Panc1 (cell line): ENCODE measurements around the gene TRAF3IP1. TPM values are rescaled to one million over a fixed set of nuclear protein-coding genes. Genes with fewer than 3 reads are reported as not detected.
A peak's percentile ranks its signal among the peaks of the same experiment; 100 is the strongest.

ENCODE experiments used
- ATAC-seq: fragments of 200-7000 bp; cut with Tn5 transposase; 2 replicates; pipeline ENCODE4 v1.9.1; 2020; ENCODE audit warnings: mild to moderate bottlenecking, moderate library complexity
- BruUV-seq: library from RNA; stranded (reverse); fragments of 400-500 nt; replicated peaks from 2 replicates; lab custom pipeline; 2021; lab: Mats Ljungman, UMichigan
- CTCF ChIA-PET: fragments of 300-600 bp; sonication (Branson Sonifier 250); formaldehyde crosslinking; loops from one replicate; lab custom pipeline; 2022; ENCODE audit warnings: antibody characterized with exemption; lab: Charles Lee
- POLR2A ChIA-PET: fragments of 300-600 bp; sonication (Branson Sonifier 250); formaldehyde crosslinking; loops from one replicate; lab custom pipeline; 2022; ENCODE audit warnings: antibody characterized with exemption; lab: Charles Lee
- DNase-seq: peaks from one replicate; pipeline ENCODE4 v3.0.0-alpha.2; 2010; ENCODE audit warnings: low read depth, low spot score
- H3K27ac ChIP-seq: 2 replicates; pipeline ENCODE4 v1.5.1; 2011; ENCODE audit warnings: mild to moderate bottlenecking, low read length, inconsistent platforms
- H3K27me3 ChIP-seq: fragments of 200-500 bp; sonication (Bioruptor generic); 2 replicates; pipeline ENCODE4 v1.6.0; 2014; ENCODE audit warnings: low read length, inconsistent platforms; ENCODE audit not compliant: control insufficient read depth, insufficient read depth
- H3K36me3 ChIP-seq: fragments of 200-500 bp; sonication (Bioruptor generic); 2 replicates; pipeline ENCODE4 v1.5.1; 2014; ENCODE audit warnings: inconsistent platforms, mild to moderate bottlenecking, low read length, moderate library complexity; ENCODE audit not compliant: control insufficient read depth, insufficient read depth
- H3K4me1 ChIP-seq: 2 replicates; pipeline ENCODE4 v1.5.1; 2011; ENCODE audit warnings: inconsistent platforms, mild to moderate bottlenecking, low read length, moderate library complexity; ENCODE audit not compliant: control insufficient read depth, insufficient read depth
- H3K4me3 ChIP-seq, 2 experiments: 2 replicates each; pipeline ENCODE4 v1.5.1; 2011 to 2012; ENCODE audit warnings: low read depth in 2 of 2, low read length in 2 of 2, mild to moderate bottlenecking in 2 of 2, inconsistent platforms in 1 of 2, moderate library complexity in 1 of 2
- H3K9me3 ChIP-seq: fragments of 200-500 bp; sonication (Bioruptor generic); 2 replicates; pipeline ENCODE4 v1.5.1; 2014; ENCODE audit warnings: low read depth, mild to moderate bottlenecking, inconsistent platforms, low read length, moderate library complexity; ENCODE audit not compliant: control insufficient read depth, insufficient read depth
- CTCF ChIP-seq: fragments of 450-650 bp; IDR thresholded peaks from 2 replicates; pipeline ENCODE4 v1.5.1; 2017; ENCODE audit warnings: mild to moderate bottlenecking
- POLR2AphosphoS5 ChIP-seq: IDR thresholded peaks from 2 replicates; pipeline ENCODE4 v1.6.1; 2012; ENCODE audit warnings: mild to moderate bottlenecking, low read depth, low read length, moderate library complexity
- REST ChIP-seq, 2 experiments: IDR thresholded peaks; 2 replicates each; pipeline ENCODE4 v1.6.1; 2011 to 2012; ENCODE audit warnings: low read depth in 2 of 2, control low read depth in 1 of 2, low read length in 1 of 2, mild to moderate bottlenecking in 1 of 2, moderate library complexity in 1 of 2; ENCODE audit not compliant: insufficient read depth in 1 of 2
- SIN3A ChIP-seq: IDR thresholded peaks from 2 replicates; pipeline ENCODE4 v1.6.1; 2012; ENCODE audit warnings: low read depth, mild to moderate bottlenecking, low read length, moderate library complexity, borderline replicate concordance; ENCODE audit not compliant: insufficient read depth
- TCF7L2 ChIP-seq: IDR thresholded peaks from 2 replicates; pipeline ENCODE4 v1.6.1; 2011; ENCODE audit warnings: mild to moderate bottlenecking, low read depth, low read length, inconsistent platforms
- in situ Hi-C: cut with HindIII; loops from 2 replicates; pipeline ENCODE4 v1.10.0; 2016; ENCODE audit warnings: low sequenced_read_pairs, low pct_unique_long_range_greater_than_20kb
- intact Hi-C: fragments of 100-400 bp; cut with micrococcal nuclease; formaldehyde crosslinking; loops from one replicate; pipeline ENCODE4 v1.10.0; 2022; ENCODE audit not compliant: unreplicated experiment
- total RNA-seq: library from RNA; stranded (reverse); gene quantifications from one replicate; pipeline ENCODE4 v1.2.1, GENCODE V29; 2021; ENCODE audit not compliant: unreplicated experiment

Gene TRAF3IP1
- total RNA-seq, 1 experiment from 2014 or later = 23.4 TPM

DNA sequence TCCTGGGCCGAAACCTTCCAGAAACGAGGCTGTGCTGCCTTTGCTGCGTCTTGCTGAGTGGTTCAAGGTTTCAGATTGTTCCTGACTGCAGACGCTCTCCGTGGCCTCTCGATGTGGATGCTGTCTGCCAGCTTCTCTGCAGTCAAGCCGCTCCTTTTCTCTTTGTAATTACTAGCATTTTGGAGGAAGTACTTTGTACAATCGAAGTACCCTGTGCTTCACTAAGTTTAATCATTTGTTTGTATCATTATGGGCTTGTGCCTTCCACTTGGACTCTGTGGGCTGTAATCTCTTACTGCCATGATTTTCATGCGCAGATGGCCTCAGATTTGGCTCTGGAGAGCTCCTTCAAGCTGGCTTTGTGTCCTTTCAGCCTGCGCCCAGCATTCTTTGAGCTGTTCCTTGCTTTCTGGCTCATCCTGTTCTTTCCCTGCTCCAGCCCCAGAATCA lies 49.3 kb downstream of the TRAF3IP1 start:
- in situ Hi-C loops = no loop called here
- ChIA-PET POLR2A (no interaction called here), CTCF (no interaction called here)
- no peak for TF ChIP-seq TCF7L2
- TF ChIP-seq REST (IDR thresholded peaks at IDR 0.05; ENCODE audit: insufficient read depth in 1 of 2, low read depth in 2 of 2, low read length in 1 of 2) = no peak
- TF ChIP-seq CTCF = no peak
- TF ChIP-seq POLR2AphosphoS5 = no peak
- no peak for TF ChIP-seq SIN3A
- no peak for DNase-seq
- ATAC-seq = no peak
- Histone ChIP-seq H3K36me3 (no peaks in the 10 kb centered on the region), H3K27me3 (no peaks in the 10 kb centered on the region), H3K9me3 (no peaks in the 10 kb centered on the region), H3K4me3 (no peak overlapping the region), H3K27ac (no peak overlapping the region), H3K4me1 (no peaks in the 10 kb centered on the region)
- intact Hi-C loops = loop anchor here (2.0 to 5.0 kb wide), 2 partner anchors 93 to 418 kb away; no protein-coding TSS in a partner anchor
- no TSS peak for BruUV-seq

- Histone ChIP-seq H3K27ac (no peak overlapping the region), H3K9me3 (no peaks in the 10 kb centered on the region), H3K4me3 (no peak overlapping the region), H3K27me3 (no peaks in the 10 kb centered on the region), H3K4me1 (no peaks in the 10 kb centered on the region), H3K36me3 (no peaks in the 10 kb centered on the region)
- CTCF ChIA-PET = interaction anchor here (0.5 to 0.7 kb wide), 2 partner anchors 61 to 130 kb away, joined by 3 read pairs; no protein-coding TSS in a partner anchor
- no peak for TF ChIP-seq TCF7L2
- TF ChIP-seq POLR2AphosphoS5 = no peak
- no peak for TF ChIP-seq REST (IDR thresholded peaks at IDR 0.05; ENCODE audit: insufficient read depth in 1 of 2, low read depth in 2 of 2, low read length in 1 of 2)
- no peak for TF ChIP-seq CTCF
- TF ChIP-seq SIN3A = no peak
- in situ Hi-C loops = no loop called here
- DNase-seq (no peak), ATAC-seq (peak; percentile 51)
- BruUV-seq = no TSS peak
- intact Hi-C loops = loop anchor here (2.0 kb wide), 1 partner anchor 93 kb away; no protein-coding TSS in a partner anchor
- POLR2A ChIA-PET = no interaction called here
These were observed 49.9 kb downstream of the TRAF3IP1 start for GRCh38 chr2:238370094-238370822.
